Neuron (in vitro differentiated cells): ENCODE measurements around the gene MIB2.

Experiments used
- H2AFZ ChIP-seq: one replicate; pipeline ENCODE4 v1.6.1; 2013; ENCODE audit warnings: low read depth, mild to moderate bottlenecking, inconsistent platforms, low read length, moderate library complexity
- H3K27me3 ChIP-seq: one replicate; pipeline ENCODE4 v1.6.1; 2013; ENCODE audit warnings: low read length; ENCODE audit not compliant: insufficient read depth
- H3K36me3 ChIP-seq: one replicate; pipeline ENCODE4 v1.6.1; 2013; ENCODE audit warnings: low read length; ENCODE audit not compliant: insufficient read depth
- H3K4me1 ChIP-seq: one replicate; pipeline ENCODE4 v1.6.1; 2013; ENCODE audit warnings: low read length; ENCODE audit not compliant: insufficient read depth
- H3K4me3 ChIP-seq: 2 replicates; pipeline ENCODE4 v1.5.1; 2013; ENCODE audit warnings: mild to moderate bottlenecking, low read length, moderate library complexity
- H3K9me3 ChIP-seq: one replicate; pipeline ENCODE4 v1.6.1; 2013; ENCODE audit warnings: low read length

Gene MIB2

GRCh38 chr1:1623181-1623630 is 7.9 kb downstream of the MIB2 start:
- no peaks in the 10 kb centered on the region for H3K27me3 ChIP-seq
- H3K9me3 ChIP-seq = no peaks in the 10 kb centered on the region
- no peak overlapping the region for H3K4me3 ChIP-seq
- no peaks in the 10 kb centered on the region for H3K4me1 ChIP-seq
- H3K36me3 ChIP-seq = peaks cover 18% of the 10 kb centered on the region
- H2AFZ ChIP-seq = no peak overlapping the region

- no peaks in the 10 kb centered on the region for H3K4me1 ChIP-seq
These were observed 8.5 kb downstream of the MIB2 start for GRCh38 chr1:1623631-1624442.

GRCh38 chr1:1624443-1625403 is 9.4 kb downstream of the MIB2 start:
- H2AFZ ChIP-seq = no peak overlapping the region
- no peaks in the 10 kb centered on the region for H3K9me3 ChIP-seq
- no peaks in the 10 kb centered on the region for H3K27me3 ChIP-seq
- H3K4me1 ChIP-seq = no peaks in the 10 kb centered on the region
- H3K4me3 ChIP-seq = no peak overlapping the region
- H3K36me3 ChIP-seq = peaks cover 19% of the 10 kb centered on the region

More at GRCh38 chr1:1623631-1624442, 8.5 kb downstream of the MIB2 start:
- Histone ChIP-seq H3K4me3 (no peak overlapping the region), H3K36me3 (peaks cover 19% of the 10 kb centered on the region), H3K9me3 (no peaks in the 10 kb centered on the region), H2AFZ (no peak overlapping the region), H3K27me3 (no peaks in the 10 kb centered on the region)

GRCh38 chr1:1625404-1625775 is 10.1 kb downstream of the MIB2 start:
- no peak overlapping the region for H3K4me3 ChIP-seq
- peaks cover 19% of the 10 kb centered on the region for H3K36me3 ChIP-seq
- H3K27me3 ChIP-seq = no peaks in the 10 kb centered on the region
- no peak overlapping the region for H2AFZ ChIP-seq
- no peaks in the 10 kb centered on the region for H3K4me1 ChIP-seq
- no peaks in the 10 kb centered on the region for H3K9me3 ChIP-seq

DNA sequence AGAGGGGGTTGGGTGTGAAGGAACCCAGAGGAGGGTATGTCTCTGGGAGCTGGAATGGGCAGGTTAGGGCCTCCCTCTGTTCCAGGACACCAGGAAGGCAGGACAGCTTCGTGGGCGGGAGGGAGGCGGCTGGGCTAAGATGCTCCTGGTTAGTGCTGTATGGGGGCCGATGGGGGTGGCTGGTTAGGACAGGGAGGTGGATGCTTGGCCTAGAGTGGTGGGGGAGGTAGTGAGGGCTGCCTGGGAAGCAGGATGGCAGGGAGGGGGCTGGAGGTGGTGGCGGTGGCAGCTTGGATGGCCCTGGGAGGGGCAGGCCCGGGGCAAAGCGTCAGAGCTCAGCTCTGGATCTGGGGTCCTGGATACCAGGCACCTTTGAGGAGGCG is 10.5 kb downstream of the MIB2 start:
- no peaks in the 10 kb centered on the region for H3K27me3 ChIP-seq

DNA sequence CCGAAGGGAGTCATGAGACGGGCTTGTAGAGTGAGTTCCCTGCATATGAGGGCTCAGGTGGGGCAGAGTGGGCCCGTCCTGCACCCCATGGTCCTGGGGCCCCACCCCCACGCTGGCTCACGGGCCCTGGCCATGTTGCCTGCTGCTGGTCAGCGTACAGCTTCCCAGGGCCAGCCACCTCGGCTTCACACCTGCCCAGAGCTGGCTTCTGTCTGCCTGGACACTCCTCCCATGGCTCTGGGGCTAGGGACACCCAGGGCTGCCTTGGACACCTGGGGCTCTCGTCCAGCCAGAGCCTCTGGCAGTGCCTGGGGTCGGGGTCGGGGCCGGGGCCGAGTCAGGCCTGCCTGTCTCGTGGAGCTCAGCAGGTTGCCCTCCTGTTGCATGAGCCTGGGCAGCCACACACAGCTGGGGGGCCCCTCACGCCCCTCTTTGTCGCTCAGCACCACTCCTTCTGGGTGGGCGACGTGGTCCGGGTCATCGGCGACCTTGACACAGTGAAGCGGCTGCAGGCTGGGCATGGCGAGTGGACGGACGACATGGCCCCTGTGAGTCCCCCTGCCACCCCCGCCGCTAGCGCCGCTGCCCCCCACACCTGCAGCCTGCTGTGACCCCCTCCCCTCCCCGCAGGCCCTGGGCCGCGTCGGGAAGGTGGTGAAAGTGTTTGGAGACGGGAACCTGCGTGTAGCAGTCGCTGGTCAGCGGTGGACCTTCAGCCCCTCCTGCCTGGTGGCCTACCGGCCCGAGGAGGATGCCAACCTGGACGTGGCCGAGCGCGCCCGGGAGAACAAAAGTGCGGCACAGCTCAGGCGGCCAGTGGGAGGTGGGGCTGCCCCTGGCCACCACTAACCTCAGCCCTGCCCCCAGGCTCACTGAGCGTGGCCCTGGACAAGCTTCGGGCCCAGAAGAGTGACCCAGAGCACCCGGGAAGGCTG is 11.2 kb downstream of the MIB2 start:
- no peaks in the 10 kb centered on the region for H3K9me3 ChIP-seq
- no peaks in the 10 kb centered on the region for H3K4me1 ChIP-seq
- H2AFZ ChIP-seq = no peak overlapping the region
- H3K36me3 ChIP-seq = peaks cover 19% of the 10 kb centered on the region
- H3K4me3 ChIP-seq = no peak overlapping the region
- H3K27me3 ChIP-seq = no peaks in the 10 kb centered on the region

More for the DNA sequence above, 10.5 kb downstream of the MIB2 start:
- no peak overlapping the region for H2AFZ ChIP-seq
- no peaks in the 10 kb centered on the region for H3K9me3 ChIP-seq
- H3K4me1 ChIP-seq = no peaks in the 10 kb centered on the region
- no peak overlapping the region for H3K4me3 ChIP-seq
- H3K36me3 ChIP-seq = peaks cover 19% of the 10 kb centered on the region

DNA sequence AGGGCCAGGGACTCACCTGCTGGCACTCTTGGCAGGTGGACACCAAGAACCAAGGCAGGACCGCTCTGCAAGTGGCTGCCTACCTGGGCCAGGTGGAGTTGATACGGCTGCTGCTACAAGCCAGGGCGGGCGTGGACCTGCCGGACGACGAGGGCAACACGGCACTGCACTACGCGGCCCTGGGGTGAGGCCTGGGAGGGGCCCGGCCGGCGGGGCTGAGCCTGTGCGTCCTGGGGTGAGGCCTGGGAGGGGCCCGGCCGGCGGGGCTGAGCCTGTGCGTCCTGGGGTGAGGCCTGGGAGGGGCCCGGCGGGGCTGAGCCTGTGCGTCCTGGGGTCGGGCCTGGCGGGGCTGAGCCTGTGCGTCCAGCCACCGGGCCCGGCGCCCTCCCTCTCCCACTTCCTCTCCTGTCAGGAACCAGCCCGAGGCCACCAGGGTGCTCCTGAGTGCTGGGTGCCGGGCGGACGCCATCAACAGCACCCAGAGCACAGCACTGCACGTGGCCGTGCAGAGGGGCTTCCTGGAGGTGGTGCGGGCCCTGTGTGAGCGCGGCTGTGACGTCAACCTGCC is 12.0 kb downstream of the MIB2 start:
- H3K9me3 ChIP-seq = no peaks in the 10 kb centered on the region
- H3K4me3 ChIP-seq = no peak overlapping the region
- no peak overlapping the region for H2AFZ ChIP-seq
- H3K4me1 ChIP-seq = no peaks in the 10 kb centered on the region
- peaks cover 19% of the 10 kb centered on the region for H3K36me3 ChIP-seq
- H3K27me3 ChIP-seq = no peaks in the 10 kb centered on the region

- H3K36me3 ChIP-seq = peaks cover 19% of the 10 kb centered on the region
- H3K27me3 ChIP-seq = no peaks in the 10 kb centered on the region
- H3K4me3 ChIP-seq = no peak overlapping the region
- H3K4me1 ChIP-seq = no peaks in the 10 kb centered on the region
- H2AFZ ChIP-seq = no peak overlapping the region
- H3K9me3 ChIP-seq = no peaks in the 10 kb centered on the region
These were observed 12.8 kb downstream of the MIB2 start for GRCh38 chr1:1627829-1628753.

DNA sequence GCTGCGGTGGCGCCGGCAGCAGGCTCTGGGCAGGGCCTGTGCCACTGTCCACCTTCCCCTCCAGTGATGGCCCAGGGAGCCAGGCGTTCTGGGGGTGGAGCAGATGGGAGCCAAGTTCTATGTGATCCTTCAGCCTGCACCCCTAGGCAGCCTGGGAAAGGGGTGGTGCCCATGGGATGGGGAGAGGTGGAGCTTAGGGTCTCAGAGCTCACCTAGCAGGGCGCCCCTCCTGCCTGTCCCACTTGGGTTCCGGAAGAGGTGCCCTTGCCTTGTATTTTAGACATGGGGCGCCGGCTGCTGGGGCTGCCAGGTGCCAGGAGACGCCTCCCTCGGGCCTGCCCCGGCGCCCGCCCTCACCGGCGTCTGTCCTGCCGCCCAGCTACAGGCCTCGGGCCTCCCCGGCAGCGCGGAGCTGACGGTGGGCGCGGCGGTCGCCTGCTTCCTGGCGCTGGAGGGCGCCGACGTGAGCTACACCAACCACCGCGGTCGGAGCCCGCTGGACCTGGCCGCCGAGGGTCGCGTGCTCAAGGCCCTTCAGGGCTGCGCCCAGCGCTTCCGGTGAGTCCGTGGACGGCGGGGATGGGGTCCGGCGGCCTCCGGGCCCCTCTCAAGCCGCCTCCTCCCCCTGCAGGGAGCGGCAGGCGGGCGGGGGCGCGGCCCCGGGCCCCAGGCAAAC is 13.6 kb downstream of the MIB2 start:
- no peak overlapping the region for H2AFZ ChIP-seq
- no peaks in the 10 kb centered on the region for H3K4me1 ChIP-seq
- H3K9me3 ChIP-seq = no peaks in the 10 kb centered on the region
- no peak overlapping the region for H3K4me3 ChIP-seq
- H3K36me3 ChIP-seq = peaks cover 17% of the 10 kb centered on the region
- H3K27me3 ChIP-seq = no peaks in the 10 kb centered on the region

- no peaks in the 10 kb centered on the region for H3K9me3 ChIP-seq
- H3K4me3 ChIP-seq = no peak overlapping the region
- H3K36me3 ChIP-seq = peaks cover 17% of the 10 kb centered on the region
- H3K4me1 ChIP-seq = no peaks in the 10 kb centered on the region
- H3K27me3 ChIP-seq = no peaks in the 10 kb centered on the region
- no peak overlapping the region for H2AFZ ChIP-seq
These were observed 14.3 kb downstream of the MIB2 start for GRCh38 chr1:1629430-1630190.
